ENCODE data around the gene CBLL1. TPM values are rescaled to one million over a fixed set of nuclear protein-coding genes. Genes with fewer than 3 reads are reported as not detected.

The CBLL1 gene
- polyA plus RNA-seq, 2 of the 4 experiments (the other 2 are of a cell fraction) = 26.1 to 40.5 TPM

- no peak for TF ChIP-seq BHLHE40 (IDR thresholded peaks at IDR 0.05; ENCODE audit: low read depth, low read length)
- no peak for TF ChIP-seq ELK1 (IDR thresholded peaks at IDR 0.05; ENCODE audit: low read depth, low read length)
- Histone ChIP-seq H3K4me1 (no peaks in the 10 kb centered on the region), H3K9me3 (no peaks in the 10 kb centered on the region), H3K27ac (no peak overlapping the region), H3K4me2 (no peak overlapping the region), H3K4me3 (no peak overlapping the region)
- FAIRE-seq = no peak
- no peak for DNase-seq (ENCODE audit: low read depth in 1 of 2, low spot score in 1 of 2)
- ChIA-PET CTCF (interaction anchor here (0.8 kb wide), 1 partner anchor 8 kb away, joined by 3 read pairs; no protein-coding TSS in a partner anchor), POLR2A (no interaction called here)
- ATAC-seq = no peak
Measured at GRCh38 chr7:107703219-107703618, 40.7 kb upstream of the CBLL1 start.

DNA sequence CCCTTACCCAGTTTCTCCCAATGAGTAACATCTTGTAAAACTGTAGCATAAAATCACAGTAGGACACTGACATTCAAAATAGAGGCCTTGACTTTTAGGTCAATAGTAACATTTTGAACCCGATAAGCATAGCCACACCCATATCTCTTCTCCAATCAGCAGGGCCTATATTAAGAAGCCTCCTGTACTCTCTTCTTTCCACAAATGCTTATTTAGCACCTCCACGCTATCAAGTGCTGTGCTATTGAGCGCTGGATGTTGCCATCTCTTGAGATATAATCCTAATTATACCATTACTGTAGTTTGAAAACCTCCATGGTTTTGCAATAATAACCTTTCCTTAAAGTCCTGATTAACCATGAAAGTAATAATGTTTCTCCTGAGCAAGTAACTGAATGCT lies 40.1 kb upstream of the CBLL1 start:
- no peaks in the 10 kb centered on the region for H3K9me3 ChIP-seq
- H3K27ac ChIP-seq = no peak overlapping the region
- POLR2A ChIA-PET = no interaction called here
- ATAC-seq (no peak), FAIRE-seq (no peak), DNase-seq (ENCODE audit: low read depth in 1 of 2, low spot score in 1 of 2) (no peak)
- no peaks in the 10 kb centered on the region for H3K4me1 ChIP-seq
- H3K4me2 ChIP-seq = no peak overlapping the region
- no peak for TF ChIP-seq NPAS2 (CRISPR knock-in tag; IDR thresholded peaks at IDR 0.05; ENCODE audit: borderline replicate concordance)
- TF ChIP-seq EP300 (IDR thresholded peaks at IDR 0.05) = no peak
- TF ChIP-seq, protein P1, sequence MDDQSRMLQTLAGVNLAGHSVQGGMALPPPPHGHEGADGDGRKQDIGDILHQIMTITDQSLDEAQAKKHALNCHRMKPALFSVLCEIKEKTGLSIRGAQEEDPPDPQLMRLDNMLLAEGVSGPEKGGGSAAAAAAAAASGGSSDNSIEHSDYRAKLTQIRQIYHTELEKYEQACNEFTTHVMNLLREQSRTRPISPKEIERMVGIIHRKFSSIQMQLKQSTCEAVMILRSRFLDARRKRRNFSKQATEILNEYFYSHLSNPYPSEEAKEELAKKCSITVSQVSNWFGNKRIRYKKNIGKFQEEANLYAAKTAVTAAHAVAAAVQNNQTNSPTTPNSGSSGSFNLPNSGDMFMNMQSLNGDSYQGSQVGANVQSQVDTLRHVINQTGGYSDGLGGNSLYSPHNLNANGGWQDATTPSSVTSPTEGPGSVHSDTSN (IDR thresholded peaks at IDR 0.05) = no peak
- no peak for TF ChIP-seq HDAC2 (IDR thresholded peaks at IDR 0.05)
- TF ChIP-seq POLR2AphosphoS2 (conservative IDR thresholded peaks at IDR 0.05; ENCODE audit: low read length) = no peak
- no peak for TF ChIP-seq FOXS1 (CRISPR knock-in tag; IDR thresholded peaks at IDR 0.05)
- WGBS (ENCODE audit: missing lambda C conversion rate) = 62% methylated on average over 3 of the region's 3 CpGs
- CTCF ChIA-PET = interaction anchor here (0.8 kb wide), 1 partner anchor 8 kb away, joined by 3 read pairs; no protein-coding TSS in a partner anchor
- H3K4me3 ChIP-seq = no peak overlapping the region

DNA sequence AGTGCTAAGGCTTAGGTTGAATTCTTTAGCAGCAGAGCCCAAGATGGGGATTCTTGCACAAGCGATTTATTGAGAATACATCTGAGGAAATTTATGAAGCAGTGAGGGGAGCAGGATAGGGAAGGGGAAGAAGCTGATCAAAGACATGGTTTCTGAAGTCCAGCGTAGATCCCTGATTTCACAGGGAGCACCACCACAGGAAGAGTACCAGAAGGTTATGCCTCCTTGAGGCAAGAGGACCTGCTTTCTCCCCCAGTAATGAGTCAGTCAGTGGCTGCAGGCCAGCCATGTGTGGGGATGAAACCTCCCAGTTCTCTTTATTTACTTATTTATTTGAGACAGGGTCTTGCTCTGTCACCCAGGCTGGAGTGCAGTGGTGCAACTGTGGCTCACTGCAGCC lies 35.0 kb upstream of the CBLL1 start:
- H3K4me3 ChIP-seq = no peak overlapping the region
- POLR2A ChIA-PET = no interaction called here
- H3K4me1 ChIP-seq = no peaks in the 10 kb centered on the region
- 85% methylated on average over 2 of the region's 2 CpGs for WGBS (ENCODE audit: missing lambda C conversion rate)
- no peak overlapping the region for H3K27ac ChIP-seq
- TF ChIP-seq HDAC2 (IDR thresholded peaks at IDR 0.05) = no peak
- TF ChIP-seq, protein P2, sequence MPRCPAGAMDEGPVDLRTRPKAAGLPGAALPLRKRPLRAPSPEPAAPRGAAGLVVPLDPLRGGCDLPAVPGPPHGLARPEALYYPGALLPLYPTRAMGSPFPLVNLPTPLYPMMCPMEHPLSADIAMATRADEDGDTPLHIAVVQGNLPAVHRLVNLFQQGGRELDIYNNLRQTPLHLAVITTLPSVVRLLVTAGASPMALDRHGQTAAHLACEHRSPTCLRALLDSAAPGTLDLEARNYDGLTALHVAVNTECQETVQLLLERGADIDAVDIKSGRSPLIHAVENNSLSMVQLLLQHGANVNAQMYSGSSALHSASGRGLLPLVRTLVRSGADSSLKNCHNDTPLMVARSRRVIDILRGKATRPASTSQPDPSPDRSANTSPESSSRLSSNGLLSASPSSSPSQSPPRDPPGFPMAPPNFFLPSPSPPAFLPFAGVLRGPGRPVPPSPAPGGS (IDR thresholded peaks at IDR 0.05) = no peak
- no peak for TF ChIP-seq EP300 (IDR thresholded peaks at IDR 0.05)
- TF ChIP-seq, protein P3, sequence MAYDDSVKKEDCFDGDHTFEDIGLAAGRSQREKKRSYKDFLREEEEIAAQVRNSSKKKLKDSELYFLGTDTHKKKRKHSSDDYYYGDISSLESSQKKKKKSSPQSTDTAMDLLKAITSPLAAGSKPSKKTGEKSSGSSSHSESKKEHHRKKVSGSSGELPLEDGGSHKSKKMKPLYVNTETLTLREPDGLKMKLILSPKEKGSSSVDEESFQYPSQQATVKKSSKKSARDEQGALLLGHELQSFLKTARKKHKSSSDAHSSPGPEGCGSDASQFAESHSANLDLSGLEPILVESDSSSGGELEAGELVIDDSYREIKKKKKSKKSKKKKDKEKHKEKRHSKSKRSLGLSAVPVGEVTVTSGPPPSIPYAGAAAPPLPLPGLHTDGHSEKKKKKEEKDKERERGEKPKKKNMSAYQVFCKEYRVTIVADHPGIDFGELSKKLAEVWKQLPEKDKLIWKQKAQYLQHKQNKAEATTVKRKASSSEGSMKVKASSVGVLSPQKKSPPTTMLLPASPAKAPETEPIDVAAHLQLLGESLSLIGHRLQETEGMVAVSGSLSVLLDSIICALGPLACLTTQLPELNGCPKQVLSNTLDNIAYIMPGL (CRISPR knock-in tag; IDR thresholded peaks at IDR 0.05; ENCODE audit: borderline replicate concordance) = no peak
- no peak for TF ChIP-seq MAX (IDR thresholded peaks at IDR 0.05)
- no peak for TF ChIP-seq JUN (IDR thresholded peaks at IDR 0.05)
- no peak for TF ChIP-seq CTCF (IDR thresholded peaks at IDR 0.05)
- DNase-seq (ENCODE audit: low read depth in 1 of 2, low spot score in 1 of 2) = no peak
- FAIRE-seq = no peak
- CTCF ChIA-PET = interaction anchor here (1.0 to 2.5 kb wide), 3 partner anchors 16 to 246 kb away, joined by 3 to 7 read pairs (median 6); no protein-coding TSS in a partner anchor
- ATAC-seq = no peak
- no peak overlapping the region for H3K4me2 ChIP-seq
- H3K9me3 ChIP-seq = no peaks in the 10 kb centered on the region
